GM23248 (cell line): ENCODE results near the gene UPK3A.

Experiments used
- EZH2 ChIP-seq: fragments of 200-600 bp; sonication (generic); IDR thresholded peaks from 2 replicates; pipeline ENCODE4 v1.6.1; 2018; ENCODE audit warnings: antibody characterized with exemption, mild to moderate bottlenecking; ENCODE audit not compliant: insufficient read depth, poor library complexity, severe bottlenecking
- EZH2phosphoT487 ChIP-seq: fragments of 200-600 bp; sonication (generic); IDR thresholded peaks from 2 replicates; pipeline ENCODE4 v1.6.1; 2018; ENCODE audit warnings: antibody characterized with exemption, moderate library complexity, mild to moderate bottlenecking, low read depth; ENCODE audit not compliant: insufficient read depth

- TF ChIP-seq EZH2: no peak
- no peak for TF ChIP-seq EZH2phosphoT487
Measured at GRCh38 chr22:45296628-45297297, 12.0 kb downstream of the UPK3A start.
